Measurements from ENCODE around the gene OLA1.

DNA sequence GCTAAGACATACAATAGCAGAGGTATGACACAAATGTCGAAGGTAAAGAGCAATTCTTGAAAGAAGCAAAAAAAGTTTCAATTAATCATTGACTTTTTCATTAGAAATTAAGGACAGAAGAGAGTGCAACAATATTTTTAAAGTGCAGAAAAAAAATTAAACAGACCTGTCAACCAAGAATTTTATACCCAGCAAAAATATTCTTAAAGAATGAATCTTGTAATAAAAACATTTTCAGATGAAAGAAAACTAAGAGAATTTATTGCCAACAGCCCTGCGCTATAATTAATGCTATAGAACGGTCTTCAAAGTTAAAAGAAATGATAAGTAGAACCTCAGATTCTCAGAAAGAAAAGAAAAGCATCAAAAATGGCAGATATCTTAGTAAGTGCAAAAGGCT, 79.0 kb downstream of the OLA1 start:
- TF ChIP-seq, protein P1, sequence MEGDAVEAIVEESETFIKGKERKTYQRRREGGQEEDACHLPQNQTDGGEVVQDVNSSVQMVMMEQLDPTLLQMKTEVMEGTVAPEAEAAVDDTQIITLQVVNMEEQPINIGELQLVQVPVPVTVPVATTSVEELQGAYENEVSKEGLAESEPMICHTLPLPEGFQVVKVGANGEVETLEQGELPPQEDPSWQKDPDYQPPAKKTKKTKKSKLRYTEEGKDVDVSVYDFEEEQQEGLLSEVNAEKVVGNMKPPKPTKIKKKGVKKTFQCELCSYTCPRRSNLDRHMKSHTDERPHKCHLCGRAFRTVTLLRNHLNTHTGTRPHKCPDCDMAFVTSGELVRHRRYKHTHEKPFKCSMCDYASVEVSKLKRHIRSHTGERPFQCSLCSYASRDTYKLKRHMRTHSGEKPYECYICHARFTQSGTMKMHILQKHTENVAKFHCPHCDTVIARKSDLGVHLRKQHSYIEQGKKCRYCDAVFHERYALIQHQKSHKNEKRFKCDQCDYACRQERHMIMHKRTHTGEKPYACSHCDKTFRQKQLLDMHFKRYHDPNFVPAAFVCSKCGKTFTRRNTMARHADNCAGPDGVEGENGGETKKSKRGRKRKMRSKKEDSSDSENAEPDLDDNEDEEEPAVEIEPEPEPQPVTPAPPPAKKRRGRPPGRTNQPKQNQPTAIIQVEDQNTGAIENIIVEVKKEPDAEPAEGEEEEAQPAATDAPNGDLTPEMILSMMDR (IDR thresholded peaks at IDR 0.05), result no peak
- no peak for TF ChIP-seq SIN3A (IDR thresholded peaks at IDR 0.05; ENCODE audit: borderline replicate concordance, insufficient read depth, low read depth, low read length)
